HG02840 (cell line): ENCODE results near the gene IL32.
"Not testable (repeated sequence)": the region's sequence is repeated elsewhere in the genome, so short reads cannot be mapped to it uniquely, and the experiment has no call there.

ENCODE experiments used
- ATAC-seq: cut with Tn5 transposase; IDR thresholded peaks from one replicate; pipeline ENCODE4 v1.9.1; 2021; ENCODE audit warnings: mild to moderate bottlenecking, moderate library complexity, moderate number of reproducible peaks; ENCODE audit not compliant: unreplicated experiment, low FRiP score

IL32 gene

GRCh38 chr16:3066440-3066748 is 954 bp downstream of the IL32 start:
- no peak for ATAC-seq

GRCh38 chr16:3068487-3068886 is 3.0 kb downstream of the IL32 start:
- no peak for ATAC-seq

DNA sequence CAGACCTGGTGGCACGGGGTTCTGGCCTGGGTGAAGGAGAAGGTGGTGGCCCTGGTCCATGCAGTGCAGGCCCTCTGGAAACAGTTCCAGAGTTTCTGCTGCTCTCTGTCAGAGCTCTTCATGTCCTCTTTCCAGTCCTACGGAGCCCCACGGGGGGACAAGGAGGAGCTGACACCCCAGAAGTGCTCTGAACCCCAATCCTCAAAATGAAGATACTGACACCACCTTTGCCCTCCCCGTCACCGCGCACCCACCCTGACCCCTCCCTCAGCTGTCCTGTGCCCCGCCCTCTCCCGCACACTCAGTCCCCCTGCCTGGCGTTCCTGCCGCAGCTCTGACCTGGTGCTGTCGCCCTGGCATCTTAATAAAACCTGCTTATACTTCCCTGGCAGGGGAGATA is 3.7 kb downstream of the IL32 start:
- ATAC-seq: not testable (repeated sequence)

- no peak for ATAC-seq
These were observed 5.2 kb downstream of the IL32 start for GRCh38 chr16:3070608-3071111.

GRCh38 chr16:3071655-3072054 is 6.2 kb downstream of the IL32 start:
- ATAC-seq: no peak

GRCh38 chr16:3072148-3072547 is 6.7 kb downstream of the IL32 start:
- not testable (repeated sequence) for ATAC-seq

- not testable (repeated sequence) for ATAC-seq
These were observed 7.3 kb downstream of the IL32 start for GRCh38 chr16:3072576-3073263.

DNA sequence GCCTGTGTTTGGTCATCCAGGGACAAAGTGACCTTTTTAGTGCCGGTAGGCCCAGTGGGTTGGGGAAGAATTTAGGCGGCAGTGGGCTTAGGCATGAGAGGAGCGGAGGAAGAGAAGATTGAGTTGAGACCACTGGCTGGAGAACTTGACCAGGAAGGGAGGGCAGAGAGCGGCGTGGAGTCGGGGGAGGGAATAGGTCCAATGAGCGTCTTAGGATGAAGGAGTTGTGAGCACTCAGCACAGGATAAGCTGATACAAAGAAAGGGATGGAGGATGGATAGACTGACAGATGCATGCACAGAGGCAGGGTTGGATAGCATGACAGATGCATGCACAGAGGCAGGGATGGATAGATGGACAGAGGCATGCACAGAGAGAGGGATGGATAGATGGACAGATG is 8.0 kb downstream of the IL32 start:
- no peak for ATAC-seq

- ATAC-seq: peak; percentile 49
These were observed 9.6 kb downstream of the IL32 start for GRCh38 chr16:3074860-3075522.

- no peak for ATAC-seq
These were observed 10.1 kb downstream of the IL32 start for GRCh38 chr16:3075523-3075915.

GRCh38 chr16:3075946-3076345 is 10.5 kb downstream of the IL32 start:
- ATAC-seq: not testable (repeated sequence)

GRCh38 chr16:3076577-3076976 is 11.1 kb downstream of the IL32 start:
- no peak for ATAC-seq

GRCh38 chr16:3080024-3080423 is 14.6 kb downstream of the IL32 start:
- ATAC-seq: no peak

GRCh38 chr16:3081957-3082356 is 16.5 kb downstream of the IL32 start:
- ATAC-seq: not testable (repeated sequence)

DNA sequence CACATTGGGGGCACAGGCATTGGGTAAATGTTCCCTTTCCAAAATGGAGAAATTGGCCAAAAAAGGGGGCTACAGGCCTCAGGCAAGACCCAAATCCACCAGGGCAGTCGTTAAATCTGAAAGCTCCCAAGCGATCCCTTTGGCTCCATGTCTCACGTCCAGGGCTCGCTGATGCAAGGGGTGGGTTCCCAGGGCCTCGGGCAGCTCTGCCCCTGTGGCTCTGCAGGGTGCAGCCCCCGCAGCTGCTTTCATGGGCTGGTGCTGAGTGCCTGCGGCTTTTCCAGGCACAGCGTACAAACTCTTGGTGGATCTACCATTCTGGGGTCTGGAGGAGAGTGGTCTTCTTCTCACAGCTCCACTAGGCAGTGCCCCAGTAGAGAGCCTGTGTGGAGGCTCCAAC is 18.0 kb downstream of the IL32 start:
- ATAC-seq: not testable (repeated sequence)

DNA sequence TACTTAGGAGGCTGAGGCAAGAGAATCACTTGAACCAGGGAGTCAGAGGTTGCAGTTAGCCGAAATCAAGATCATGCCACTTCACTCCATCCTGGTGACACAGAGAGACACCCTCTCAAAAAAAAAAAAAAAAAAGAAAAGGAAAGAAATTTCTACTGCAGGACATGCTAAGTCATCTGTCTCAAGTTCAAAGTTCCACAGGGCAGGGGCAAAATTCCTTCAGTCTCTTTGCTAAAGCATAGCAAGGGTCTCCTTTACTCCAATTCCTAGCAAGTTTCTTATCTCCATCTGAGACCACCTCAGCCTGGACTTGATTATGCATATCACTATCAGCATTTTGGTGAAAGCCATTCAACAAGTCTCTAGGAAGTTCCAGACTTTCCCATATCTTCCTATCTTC is 19.1 kb downstream of the IL32 start:
- ATAC-seq: no peak

GRCh38 chr16:3084969-3085670 is 19.7 kb downstream of the IL32 start:
- no peak for ATAC-seq

DNA sequence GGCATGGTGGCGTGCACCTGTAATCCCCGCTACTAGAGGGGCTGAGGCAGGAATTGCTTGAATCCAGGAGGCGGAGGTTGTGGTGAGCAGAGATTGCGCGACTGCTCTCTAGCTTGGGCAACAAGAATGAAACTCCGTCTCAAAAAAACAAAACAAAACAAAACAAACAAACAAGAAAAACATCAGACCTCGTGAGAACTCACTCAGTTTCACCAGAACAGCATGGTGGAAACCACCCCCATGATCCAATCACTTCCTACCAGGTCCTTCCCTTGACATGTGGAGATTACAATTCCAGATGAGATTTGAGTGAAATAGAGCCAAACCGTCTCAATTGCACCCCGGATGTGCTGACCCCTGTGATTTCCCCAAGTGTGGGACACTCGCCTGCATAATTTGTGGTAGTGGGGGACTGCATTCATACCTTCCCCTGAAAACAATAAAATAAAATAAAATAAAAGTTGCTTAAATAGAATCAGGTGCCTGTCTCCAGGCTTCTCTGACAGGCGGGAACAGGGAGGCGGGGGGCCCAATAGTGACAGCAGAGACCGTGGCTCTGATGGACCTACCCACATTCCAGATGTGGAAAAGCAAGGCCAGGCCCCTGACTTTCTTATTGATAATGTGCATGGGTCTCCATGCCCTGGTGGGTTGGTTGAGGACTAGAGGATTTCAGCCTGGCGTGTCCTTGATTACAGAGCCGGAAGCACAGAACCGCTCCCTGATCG is 20.6 kb downstream of the IL32 start:
- no peak for ATAC-seq

DNA sequence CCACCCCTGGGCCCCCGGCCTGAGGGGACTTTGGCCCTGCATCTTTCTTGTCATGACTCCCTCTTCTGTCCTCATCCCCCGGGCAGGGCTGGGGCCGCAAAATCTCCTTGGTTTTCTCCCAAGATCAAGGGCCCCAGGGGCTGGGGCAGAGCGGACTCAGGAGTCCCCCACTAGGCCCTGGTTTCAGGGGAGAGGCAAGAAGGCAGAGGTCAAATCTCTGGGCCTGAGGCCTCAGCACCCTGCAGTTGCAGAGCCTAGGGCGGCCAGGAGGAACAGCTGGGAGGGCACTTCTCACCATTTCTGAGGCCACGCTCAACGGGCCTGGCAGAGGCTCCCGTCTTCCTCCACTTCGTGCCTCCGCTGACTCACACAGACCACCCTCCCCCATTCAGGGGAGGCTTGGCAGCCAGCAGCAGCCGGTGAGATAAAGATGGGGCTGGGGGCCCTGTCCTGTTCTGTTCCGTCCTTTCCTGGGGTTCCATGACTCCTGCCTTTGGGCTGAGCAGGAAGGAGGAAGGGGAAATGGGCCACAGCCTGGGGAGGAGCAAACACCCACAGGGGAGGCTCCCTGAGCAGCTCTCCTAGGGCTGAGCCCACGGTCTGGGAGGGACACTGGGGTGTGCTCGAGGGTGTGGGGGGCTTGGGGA is 21.3 kb downstream of the IL32 start:
- no peak for ATAC-seq
